ENCODE measurements around the gene ITPKC. TPM values are rescaled to one million over a fixed set of nuclear protein-coding genes. Genes with fewer than 3 reads are reported as not detected.

Gene ITPKC
- total RNA-seq, 4 donors from 2014 or later: 34.5 to 43.9 (median 38.9) TPM

DNA sequence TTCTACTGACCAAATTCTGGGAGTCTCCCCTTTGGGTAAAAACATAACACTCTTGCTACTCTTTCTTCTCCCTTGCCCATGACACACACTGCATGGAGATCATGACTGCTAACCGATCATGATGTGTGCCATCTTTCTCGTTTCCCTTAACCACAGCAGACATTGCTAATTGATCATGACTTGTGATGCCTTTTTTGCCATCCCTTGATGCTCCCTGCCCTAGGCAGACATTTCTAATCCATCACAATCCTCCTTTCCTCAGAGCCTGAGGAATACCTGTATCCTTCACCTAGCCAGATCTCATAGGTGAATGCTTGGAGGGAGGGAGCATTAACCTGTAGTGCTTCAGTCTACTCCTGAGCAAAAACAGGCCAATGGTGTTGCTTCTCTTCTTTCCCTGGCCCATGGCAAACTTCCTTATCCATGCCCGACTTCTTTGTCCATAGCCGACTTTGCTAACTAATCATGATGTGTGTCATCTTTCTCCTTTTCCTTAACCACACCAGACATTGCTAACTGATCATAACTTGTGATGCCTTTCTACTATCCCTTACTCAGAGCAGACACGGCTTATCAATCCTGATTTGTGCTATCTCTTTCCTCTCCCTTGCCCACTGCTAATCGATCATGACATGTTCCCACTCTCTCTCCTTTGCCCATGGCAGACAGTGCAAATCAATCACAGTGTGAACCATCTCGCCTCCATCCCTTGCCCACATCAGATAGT is 44.2 kb upstream of the ITPKC start:
- no peaks in the 10 kb centered on the region for H3K27me3 ChIP-seq
- H3K27ac ChIP-seq: no peak overlapping the region
- no peaks in the 10 kb centered on the region for H3K9me3 ChIP-seq
- H3K4me3 ChIP-seq: no peak overlapping the region
- H3K4me1 ChIP-seq: no peaks in the 10 kb centered on the region
- H3K36me3 ChIP-seq: peaks cover 0 to 93% (median 0%) of the 10 kb centered on the region in 3 donors
- no peak for TF ChIP-seq POLR2A (IDR thresholded peaks at IDR 0.05)
- TF ChIP-seq, protein P1, sequence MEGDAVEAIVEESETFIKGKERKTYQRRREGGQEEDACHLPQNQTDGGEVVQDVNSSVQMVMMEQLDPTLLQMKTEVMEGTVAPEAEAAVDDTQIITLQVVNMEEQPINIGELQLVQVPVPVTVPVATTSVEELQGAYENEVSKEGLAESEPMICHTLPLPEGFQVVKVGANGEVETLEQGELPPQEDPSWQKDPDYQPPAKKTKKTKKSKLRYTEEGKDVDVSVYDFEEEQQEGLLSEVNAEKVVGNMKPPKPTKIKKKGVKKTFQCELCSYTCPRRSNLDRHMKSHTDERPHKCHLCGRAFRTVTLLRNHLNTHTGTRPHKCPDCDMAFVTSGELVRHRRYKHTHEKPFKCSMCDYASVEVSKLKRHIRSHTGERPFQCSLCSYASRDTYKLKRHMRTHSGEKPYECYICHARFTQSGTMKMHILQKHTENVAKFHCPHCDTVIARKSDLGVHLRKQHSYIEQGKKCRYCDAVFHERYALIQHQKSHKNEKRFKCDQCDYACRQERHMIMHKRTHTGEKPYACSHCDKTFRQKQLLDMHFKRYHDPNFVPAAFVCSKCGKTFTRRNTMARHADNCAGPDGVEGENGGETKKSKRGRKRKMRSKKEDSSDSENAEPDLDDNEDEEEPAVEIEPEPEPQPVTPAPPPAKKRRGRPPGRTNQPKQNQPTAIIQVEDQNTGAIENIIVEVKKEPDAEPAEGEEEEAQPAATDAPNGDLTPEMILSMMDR (IDR thresholded peaks at IDR 0.05): no peak
- no peak for DNase-seq

DNA sequence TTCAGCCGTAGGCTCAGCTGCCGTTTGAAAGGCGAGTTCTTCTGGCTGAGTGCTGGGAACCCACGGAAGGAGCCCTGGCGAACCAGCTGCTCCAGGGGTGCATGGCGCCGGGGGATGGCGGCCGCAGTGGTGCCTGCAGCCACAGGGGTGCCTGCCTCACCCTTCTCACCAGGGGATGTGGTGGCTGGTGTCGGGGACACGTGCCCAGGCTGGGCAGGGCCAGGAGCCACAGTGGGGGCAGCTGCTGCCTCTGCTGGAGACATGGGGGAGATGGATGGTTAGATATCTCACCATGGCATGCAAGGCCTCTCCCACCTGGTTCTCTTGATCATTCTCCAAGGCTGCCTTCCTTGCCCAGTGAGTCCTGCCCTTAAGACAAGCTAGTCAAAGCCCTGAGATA is 43.5 kb upstream of the ITPKC start:
- no peak for DNase-seq
- no peak for TF ChIP-seq POLR2A (IDR thresholded peaks at IDR 0.05)
- TF ChIP-seq, protein P1 (IDR thresholded peaks at IDR 0.05): no peak
- Histone ChIP-seq H3K4me1 (no peaks in the 10 kb centered on the region), H3K36me3 (peaks cover 0 to 94% (median 0%) of the 10 kb centered on the region in 3 donors), H3K27me3 (no peaks in the 10 kb centered on the region), H3K27ac (no peak overlapping the region), H3K9me3 (no peaks in the 10 kb centered on the region), H3K4me3 (no peak overlapping the region)

DNA sequence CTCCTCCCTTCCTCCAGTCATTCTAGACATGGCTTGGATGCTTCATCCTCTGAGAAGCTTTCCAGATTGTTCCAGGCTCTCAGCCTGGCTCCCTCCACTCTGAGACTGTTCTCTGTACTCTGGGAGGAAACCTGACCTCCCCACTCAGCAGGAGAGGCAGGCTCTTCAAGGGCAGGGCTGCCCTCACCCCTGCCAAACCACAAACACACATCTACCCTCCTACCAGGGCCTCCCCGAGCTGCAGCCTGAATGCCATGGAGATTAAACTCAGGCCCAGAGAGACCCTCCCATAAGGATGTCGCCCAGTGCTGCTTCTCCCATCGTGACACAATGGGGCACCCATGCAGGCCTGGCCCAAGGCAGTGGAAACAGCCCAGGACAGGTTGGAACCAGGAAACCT is 42.6 kb upstream of the ITPKC start:
- TF ChIP-seq POLR2A (IDR thresholded peaks at IDR 0.05): no peak
- TF ChIP-seq, protein P1 (IDR thresholded peaks at IDR 0.05): no peak
- Histone ChIP-seq H3K27me3 (no peaks in the 10 kb centered on the region), H3K4me1 (no peaks in the 10 kb centered on the region), H3K9me3 (no peaks in the 10 kb centered on the region), H3K4me3 (no peak overlapping the region), H3K27ac (no peak overlapping the region), H3K36me3 (peaks cover 0 to 94% (median 0%) of the 10 kb centered on the region in 3 donors)
- DNase-seq: no peak

DNA sequence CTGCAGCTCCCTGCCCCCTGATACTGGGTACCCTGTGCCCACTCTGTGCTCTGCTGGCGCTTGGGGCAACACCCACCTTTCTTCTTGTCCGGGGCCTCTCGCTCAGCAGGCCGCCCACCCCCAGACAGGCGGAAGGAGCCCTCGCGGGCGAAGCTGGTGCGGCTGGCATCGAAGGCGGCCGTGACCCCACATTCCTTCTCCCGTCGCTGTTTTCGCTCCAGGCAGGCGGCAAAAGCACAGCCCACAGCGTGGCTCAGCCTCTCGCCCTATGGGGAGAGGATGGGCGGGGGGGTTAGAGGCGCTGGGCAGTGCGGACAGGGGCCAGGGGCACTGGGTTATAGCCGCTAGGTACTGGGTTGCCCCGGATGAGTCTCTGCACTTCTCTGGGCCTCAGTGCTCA is 39.8 kb upstream of the ITPKC start:
- H3K36me3 ChIP-seq: peaks cover 0 to 84% (median 0%) of the 10 kb centered on the region in 3 donors
- H3K4me1 ChIP-seq: no peaks in the 10 kb centered on the region

DNA sequence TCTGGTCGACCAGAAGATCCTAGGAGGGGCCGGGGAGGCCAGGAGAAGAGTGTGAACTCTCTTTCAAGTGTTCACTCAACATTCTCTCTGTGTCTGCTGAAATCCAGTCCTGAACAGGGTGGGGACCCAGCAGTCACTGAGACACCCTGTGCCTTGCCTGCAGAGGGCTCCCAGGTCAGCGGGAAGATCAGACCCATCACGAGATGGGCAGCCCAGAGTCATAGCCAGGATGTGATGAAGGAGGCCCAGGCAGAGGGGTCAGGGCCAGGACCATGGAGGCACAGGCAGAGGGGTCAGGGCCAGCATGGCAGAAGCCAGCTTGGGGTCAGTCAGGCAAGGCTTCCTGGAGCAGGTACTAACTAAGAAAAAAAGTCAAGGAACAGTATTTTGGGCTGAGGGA is 35.9 kb upstream of the ITPKC start:
- no peak for DNase-seq
- H3K4me1 ChIP-seq: no peaks in the 10 kb centered on the region
- H3K36me3 ChIP-seq: peaks cover 0 to 81% (median 0%) of the 10 kb centered on the region in 3 donors
- H3K9me3 ChIP-seq: no peaks in the 10 kb centered on the region
- no peak overlapping the region for H3K4me3 ChIP-seq
- H3K27me3 ChIP-seq: no peaks in the 10 kb centered on the region
- no peak for TF ChIP-seq POLR2A (IDR thresholded peaks at IDR 0.05)
- TF ChIP-seq, protein P1 (IDR thresholded peaks at IDR 0.05): no peak
- H3K27ac ChIP-seq: no peak overlapping the region

More for the DNA sequence above, 39.8 kb upstream of the ITPKC start:
- no peaks in the 10 kb centered on the region for H3K9me3 ChIP-seq
- TF ChIP-seq, protein P1 (IDR thresholded peaks at IDR 0.05): no peak
- TF ChIP-seq POLR2A (IDR thresholded peaks at IDR 0.05): no peak
- no peaks in the 10 kb centered on the region for H3K27me3 ChIP-seq
- no peak overlapping the region for H3K27ac ChIP-seq
- no peak overlapping the region for H3K4me3 ChIP-seq
- no peak for DNase-seq
